ENCODE data around the gene RNF223. TPM values are rescaled to one million over a fixed set of nuclear protein-coding genes. Genes with fewer than 3 reads are reported as not detected.

Gene RNF223
- total and polyA plus RNA-seq, 2 of the 13 experiments (the other 11 are each of a cell fraction or from before 2014, with no cell fraction given) = 0.03 TPM; not detected in 1

DNA sequence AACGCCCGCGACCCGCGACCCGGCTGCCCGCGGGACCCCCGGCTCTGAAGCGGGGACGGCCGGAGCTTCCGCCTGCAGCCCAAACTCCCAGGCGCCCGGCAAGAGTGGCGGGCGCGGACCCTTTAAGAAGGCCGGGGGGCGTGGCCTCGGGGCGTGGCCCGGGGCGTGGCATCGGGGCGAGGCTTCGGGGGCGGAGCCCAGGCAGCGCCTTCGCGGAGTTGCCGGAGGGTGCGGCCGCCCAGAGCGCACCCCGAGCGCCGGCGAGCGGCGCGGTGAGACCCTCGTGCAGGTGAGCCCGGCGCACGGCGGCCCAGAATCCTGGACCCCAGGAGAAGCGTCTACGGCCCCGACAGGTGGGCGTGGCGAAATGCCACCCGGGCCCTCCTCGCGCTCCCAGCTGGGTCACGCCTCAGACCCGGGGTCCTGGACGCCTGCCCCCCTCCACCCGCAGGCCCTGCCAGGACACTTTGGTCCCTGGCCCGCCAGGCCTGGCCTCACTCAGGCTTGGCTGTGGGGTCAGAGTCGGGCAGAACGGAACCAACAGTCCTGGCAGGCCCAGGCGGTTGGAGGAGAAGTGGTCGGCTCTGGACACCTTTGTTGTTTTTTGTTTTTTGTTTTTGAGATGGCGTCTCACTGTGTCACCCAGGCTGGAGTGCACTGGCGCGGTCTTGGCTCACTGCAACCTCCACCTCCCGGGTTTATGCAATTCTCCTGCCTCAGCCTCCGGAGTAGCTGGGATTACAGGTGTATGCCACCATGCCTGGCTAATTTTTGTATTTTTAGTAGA, 14.4 kb downstream of the RNF223 start (continued):
- TF ChIP-seq SP4 (CRISPR knock-in tag; IDR thresholded peaks at IDR 0.05) = peak; percentile 98
- TF ChIP-seq ZNF850 (CRISPR knock-in tag; conservative IDR thresholded peaks at IDR 0.05) = 0 out of 2 replicates have a peak, but pooled peaks have one; percentile 63
- TF ChIP-seq, protein P1, sequence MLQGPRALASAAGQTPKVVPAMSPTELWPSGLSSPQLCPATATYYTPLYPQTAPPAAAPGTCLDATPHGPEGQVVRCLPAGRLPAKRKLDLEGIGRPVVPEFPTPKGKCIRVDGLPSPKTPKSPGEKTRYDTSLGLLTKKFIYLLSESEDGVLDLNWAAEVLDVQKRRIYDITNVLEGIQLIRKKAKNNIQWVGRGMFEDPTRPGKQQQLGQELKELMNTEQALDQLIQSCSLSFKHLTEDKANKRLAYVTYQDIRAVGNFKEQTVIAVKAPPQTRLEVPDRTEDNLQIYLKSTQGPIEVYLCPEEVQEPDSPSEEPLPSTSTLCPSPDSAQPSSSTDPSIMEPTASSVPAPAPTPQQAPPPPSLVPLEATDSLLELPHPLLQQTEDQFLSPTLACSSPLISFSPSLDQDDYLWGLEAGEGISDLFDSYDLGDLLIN (CRISPR knock-in tag; IDR thresholded peaks at IDR 0.05; ENCODE audit: borderline replicate concordance) = no peak
- TF ChIP-seq ZNF772 (CRISPR knock-in tag; IDR thresholded peaks at IDR 0.05) = no peak
- 0 out of 2 replicates have a peak, but pooled peaks have one; percentile 69 for TF ChIP-seq MXD4 (CRISPR knock-in tag; IDR thresholded peaks at IDR 0.05)
- TF ChIP-seq NBN (conservative IDR thresholded peaks at IDR 0.05) = no peak
- TF ChIP-seq, protein P2, sequence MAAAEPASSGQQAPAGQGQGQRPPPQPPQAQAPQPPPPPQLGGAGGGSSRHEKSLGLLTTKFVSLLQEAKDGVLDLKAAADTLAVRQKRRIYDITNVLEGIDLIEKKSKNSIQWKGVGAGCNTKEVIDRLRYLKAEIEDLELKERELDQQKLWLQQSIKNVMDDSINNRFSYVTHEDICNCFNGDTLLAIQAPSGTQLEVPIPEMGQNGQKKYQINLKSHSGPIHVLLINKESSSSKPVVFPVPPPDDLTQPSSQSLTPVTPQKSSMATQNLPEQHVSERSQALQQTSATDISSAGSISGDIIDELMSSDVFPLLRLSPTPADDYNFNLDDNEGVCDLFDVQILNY (CRISPR knock-in tag; conservative IDR thresholded peaks at IDR 0.05) = 0 out of 2 replicates have a peak, but pooled peaks have one; percentile 10
- TF ChIP-seq, protein P3, sequence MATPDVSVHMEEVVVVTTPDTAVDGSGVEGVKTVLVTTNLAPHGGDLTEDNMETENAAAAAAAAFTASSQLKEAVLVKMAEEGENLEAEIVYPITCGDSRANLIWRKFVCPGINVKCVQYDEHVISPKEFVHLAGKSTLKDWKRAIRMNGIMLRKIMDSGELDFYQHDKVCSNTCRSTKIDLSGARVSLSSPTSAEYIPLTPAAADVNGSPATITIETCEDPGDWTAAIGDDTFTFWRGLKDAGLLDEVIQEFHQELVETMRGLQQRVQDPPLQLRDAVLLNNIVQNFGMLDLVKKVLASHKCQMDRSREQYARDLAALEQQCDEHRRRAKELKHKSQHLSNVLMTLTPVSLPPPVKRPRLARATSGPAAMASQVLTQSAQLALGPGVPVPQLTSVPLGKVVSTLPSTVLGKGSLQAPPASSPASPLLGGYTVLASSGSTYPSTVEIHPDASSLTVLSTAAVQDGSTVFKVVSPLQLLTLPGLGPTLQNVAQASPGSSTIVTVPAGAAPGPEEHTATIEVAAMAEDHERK (CRISPR knock-in tag; IDR thresholded peaks at IDR 0.05; ENCODE audit: low read depth) = no peak
- 0 out of 2 replicates have a peak, but pooled peaks have one; percentile 4 for TF ChIP-seq ZNF709 (CRISPR knock-in tag; IDR thresholded peaks at IDR 0.05)
- no peak for TF ChIP-seq FLYWCH1 (CRISPR knock-in tag; IDR thresholded peaks at IDR 0.05)
- TF ChIP-seq, protein P4, sequence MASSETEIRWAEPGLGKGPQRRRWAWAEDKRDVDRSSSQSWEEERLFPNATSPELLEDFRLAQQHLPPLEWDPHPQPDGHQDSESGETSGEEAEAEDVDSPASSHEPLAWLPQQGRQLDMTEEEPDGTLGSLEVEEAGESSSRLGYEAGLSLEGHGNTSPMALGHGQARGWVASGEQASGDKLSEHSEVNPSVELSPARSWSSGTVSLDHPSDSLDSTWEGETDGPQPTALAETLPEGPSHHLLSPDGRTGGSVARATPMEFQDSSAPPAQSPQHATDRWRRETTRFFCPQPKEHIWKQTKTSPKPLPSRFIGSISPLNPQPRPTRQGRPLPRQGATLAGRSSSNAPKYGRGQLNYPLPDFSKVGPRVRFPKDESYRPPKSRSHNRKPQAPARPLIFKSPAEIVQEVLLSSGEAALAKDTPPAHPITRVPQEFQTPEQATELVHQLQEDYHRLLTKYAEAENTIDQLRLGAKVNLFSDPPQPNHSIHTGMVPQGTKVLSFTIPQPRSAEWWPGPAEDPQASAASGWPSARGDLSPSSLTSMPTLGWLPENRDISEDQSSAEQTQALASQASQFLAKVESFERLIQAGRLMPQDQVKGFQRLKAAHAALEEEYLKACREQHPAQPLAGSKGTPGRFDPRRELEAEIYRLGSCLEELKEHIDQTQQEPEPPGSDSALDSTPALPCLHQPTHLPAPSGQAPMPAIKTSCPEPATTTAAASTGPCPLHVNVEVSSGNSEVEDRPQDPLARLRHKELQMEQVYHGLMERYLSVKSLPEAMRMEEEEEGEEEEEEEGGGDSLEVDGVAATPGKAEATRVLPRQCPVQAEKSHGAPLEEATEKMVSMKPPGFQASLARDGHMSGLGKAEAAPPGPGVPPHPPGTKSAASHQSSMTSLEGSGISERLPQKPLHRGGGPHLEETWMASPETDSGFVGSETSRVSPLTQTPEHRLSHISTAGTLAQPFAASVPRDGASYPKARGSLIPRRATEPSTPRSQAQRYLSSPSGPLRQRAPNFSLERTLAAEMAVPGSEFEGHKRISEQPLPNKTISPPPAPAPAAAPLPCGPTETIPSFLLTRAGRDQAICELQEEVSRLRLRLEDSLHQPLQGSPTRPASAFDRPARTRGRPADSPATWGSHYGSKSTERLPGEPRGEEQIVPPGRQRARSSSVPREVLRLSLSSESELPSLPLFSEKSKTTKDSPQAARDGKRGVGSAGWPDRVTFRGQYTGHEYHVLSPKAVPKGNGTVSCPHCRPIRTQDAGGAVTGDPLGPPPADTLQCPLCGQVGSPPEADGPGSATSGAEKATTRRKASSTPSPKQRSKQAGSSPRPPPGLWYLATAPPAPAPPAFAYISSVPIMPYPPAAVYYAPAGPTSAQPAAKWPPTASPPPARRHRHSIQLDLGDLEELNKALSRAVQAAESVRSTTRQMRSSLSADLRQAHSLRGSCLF (CRISPR knock-in tag; IDR thresholded peaks at IDR 0.05; ENCODE audit: borderline replicate concordance) = no peak
- peak; percentile 38; the same call in 1 of the 3 replicates for TF ChIP-seq MXI1 (IDR thresholded peaks at IDR 0.05; ENCODE audit: borderline replicate concordance, low read depth, low read length)
- no peak for TF ChIP-seq ATF7 (IDR thresholded peaks at IDR 0.05)
- no peak for TF ChIP-seq ATF7 (CRISPR knock-in tag; IDR thresholded peaks at IDR 0.05)
- TF ChIP-seq GATA4 (IDR thresholded peaks at IDR 0.05; ENCODE audit: borderline replicate concordance, low read depth) = 0 out of 2 replicates have a peak, but pooled peaks have one; percentile 28
- TF ChIP-seq, protein P5, sequence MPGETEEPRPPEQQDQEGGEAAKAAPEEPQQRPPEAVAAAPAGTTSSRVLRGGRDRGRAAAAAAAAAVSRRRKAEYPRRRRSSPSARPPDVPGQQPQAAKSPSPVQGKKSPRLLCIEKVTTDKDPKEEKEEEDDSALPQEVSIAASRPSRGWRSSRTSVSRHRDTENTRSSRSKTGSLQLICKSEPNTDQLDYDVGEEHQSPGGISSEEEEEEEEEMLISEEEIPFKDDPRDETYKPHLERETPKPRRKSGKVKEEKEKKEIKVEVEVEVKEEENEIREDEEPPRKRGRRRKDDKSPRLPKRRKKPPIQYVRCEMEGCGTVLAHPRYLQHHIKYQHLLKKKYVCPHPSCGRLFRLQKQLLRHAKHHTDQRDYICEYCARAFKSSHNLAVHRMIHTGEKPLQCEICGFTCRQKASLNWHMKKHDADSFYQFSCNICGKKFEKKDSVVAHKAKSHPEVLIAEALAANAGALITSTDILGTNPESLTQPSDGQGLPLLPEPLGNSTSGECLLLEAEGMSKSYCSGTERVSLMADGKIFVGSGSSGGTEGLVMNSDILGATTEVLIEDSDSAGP (CRISPR knock-in tag; IDR thresholded peaks at IDR 0.05; ENCODE audit: borderline replicate concordance) = peak; percentile 99
- TF ChIP-seq ZBTB7B (CRISPR knock-in tag; IDR thresholded peaks at IDR 0.05) = peak; percentile 21; the same call in 1 of the 2 replicates
- no peak for TF ChIP-seq SRF (IDR thresholded peaks at IDR 0.05; ENCODE audit: low read depth, low read length)
- TF ChIP-seq ZSCAN31 (CRISPR knock-in tag; IDR thresholded peaks at IDR 0.05; ENCODE audit: low read depth) = no peak
- TF ChIP-seq SAP130 (CRISPR knock-in tag; IDR thresholded peaks at IDR 0.05; ENCODE audit: low read depth) = peak; percentile 48

Data from HepG2 (cell line).